Peyer's patch (tissue), 4 donors: ENCODE results near the gene IRF8.

Source experiments
- POLR2A ChIP-seq, 2 donors: fragments of 450-650 bp; IDR thresholded peaks; one replicate each; pipeline ENCODE4 v1.5.1; 2017; ENCODE audit warnings: antibody characterized with exemption in 2 of 2, mild to moderate bottlenecking in 2 of 2, moderate library complexity in 2 of 2
- TF ChIP-seq, protein P1 (sequence below), 6 experiments: fragments of 450-650 bp in 4 of 6; fragments of 200-600 bp in 2 of 6; sonication (generic) in 1 of 6; IDR thresholded peaks; one replicate each; pipeline ENCODE4 v1.5.1; 2017 to 2019; ENCODE audit warnings: antibody characterized with exemption in 6 of 6, mild to moderate bottlenecking in 3 of 6, moderate library complexity in 1 of 6

DNA sequence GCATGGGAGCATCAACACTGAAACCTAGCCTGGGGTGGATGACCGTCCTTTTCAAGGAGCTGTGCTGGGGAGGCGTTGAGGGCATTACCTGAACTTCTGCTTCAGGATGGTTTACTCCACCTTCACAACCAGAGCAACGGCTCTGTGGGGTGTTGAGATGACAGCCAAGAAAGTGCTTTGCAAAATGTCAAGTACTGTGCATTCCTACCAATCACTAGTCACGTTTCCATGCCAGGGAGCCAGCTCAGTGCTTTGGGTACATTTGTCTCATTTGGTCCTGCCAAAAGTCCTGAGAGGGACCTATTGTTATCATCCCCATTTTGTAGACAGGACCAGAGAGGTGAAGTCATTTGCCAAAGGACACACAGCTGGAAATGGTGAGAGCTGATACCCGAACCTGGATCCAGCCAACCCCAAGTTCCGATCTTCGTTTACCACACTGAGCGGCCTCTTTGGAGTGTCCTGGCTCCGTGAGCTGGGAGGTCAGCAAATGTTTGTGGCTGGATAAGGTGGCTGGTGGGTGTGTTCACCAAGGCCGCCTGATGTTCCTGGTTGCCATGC is 61.6 kb downstream of the IRF8 start:
- TF ChIP-seq, protein P1, sequence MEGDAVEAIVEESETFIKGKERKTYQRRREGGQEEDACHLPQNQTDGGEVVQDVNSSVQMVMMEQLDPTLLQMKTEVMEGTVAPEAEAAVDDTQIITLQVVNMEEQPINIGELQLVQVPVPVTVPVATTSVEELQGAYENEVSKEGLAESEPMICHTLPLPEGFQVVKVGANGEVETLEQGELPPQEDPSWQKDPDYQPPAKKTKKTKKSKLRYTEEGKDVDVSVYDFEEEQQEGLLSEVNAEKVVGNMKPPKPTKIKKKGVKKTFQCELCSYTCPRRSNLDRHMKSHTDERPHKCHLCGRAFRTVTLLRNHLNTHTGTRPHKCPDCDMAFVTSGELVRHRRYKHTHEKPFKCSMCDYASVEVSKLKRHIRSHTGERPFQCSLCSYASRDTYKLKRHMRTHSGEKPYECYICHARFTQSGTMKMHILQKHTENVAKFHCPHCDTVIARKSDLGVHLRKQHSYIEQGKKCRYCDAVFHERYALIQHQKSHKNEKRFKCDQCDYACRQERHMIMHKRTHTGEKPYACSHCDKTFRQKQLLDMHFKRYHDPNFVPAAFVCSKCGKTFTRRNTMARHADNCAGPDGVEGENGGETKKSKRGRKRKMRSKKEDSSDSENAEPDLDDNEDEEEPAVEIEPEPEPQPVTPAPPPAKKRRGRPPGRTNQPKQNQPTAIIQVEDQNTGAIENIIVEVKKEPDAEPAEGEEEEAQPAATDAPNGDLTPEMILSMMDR (IDR thresholded peaks at IDR 0.05): no peak
- no peak for TF ChIP-seq POLR2A (IDR thresholded peaks at IDR 0.05)
